Mesothelial cell of epicardium (in vitro differentiated cells): ENCODE data around the gene HHAT. TPM values are rescaled to one million over a fixed set of nuclear protein-coding genes. Genes with fewer than 3 reads are reported as not detected.

Experiments
- DNase-seq, 2 experiments: peaks; one replicate each; pipeline ENCODE4 v3.0.0; 2021; ENCODE audit warnings: low spot score in 2 of 2; ENCODE audit not compliant: unreplicated experiment in 2 of 2
- H3K27ac Mint-ChIP-seq: 2 replicates; pipeline ENCODE4 v1.8.0; 2021; ENCODE audit warnings: mixed read lengths
- H3K27me3 Mint-ChIP-seq: 2 replicates; pipeline ENCODE4 v1.8.0; 2021; ENCODE audit warnings: low read depth, mixed read lengths
- H3K36me3 Mint-ChIP-seq: 2 replicates; pipeline ENCODE4 v1.8.0; 2021; ENCODE audit warnings: mixed read lengths
- H3K4me1 Mint-ChIP-seq: 2 replicates; pipeline ENCODE4 v1.8.0; 2021; ENCODE audit warnings: mixed read lengths
- H3K4me3 Mint-ChIP-seq: 2 replicates; pipeline ENCODE4 v1.8.0; 2021; ENCODE audit warnings: mild to moderate bottlenecking, moderate library complexity, mixed read lengths
- H3K9me3 Mint-ChIP-seq: 2 replicates; pipeline ENCODE4 v1.8.0; 2021; ENCODE audit warnings: mixed read lengths
- total RNA-seq: library from RNA; stranded (reverse); gene quantifications from 3 replicates; pipeline ENCODE4 v1.2.1, GENCODE V29; 2021
- TF ChIP-seq, protein P1 (sequence below): fragments of 200-600 bp; sonication (generic); IDR thresholded peaks from one replicate; pipeline ENCODE4 v1.5.0; 2021; ENCODE audit warnings: antibody characterized with exemption; ENCODE audit not compliant: unreplicated experiment

Gene HHAT
- total RNA-seq, 1 donor from 2014 or later = 19.2 TPM

DNA sequence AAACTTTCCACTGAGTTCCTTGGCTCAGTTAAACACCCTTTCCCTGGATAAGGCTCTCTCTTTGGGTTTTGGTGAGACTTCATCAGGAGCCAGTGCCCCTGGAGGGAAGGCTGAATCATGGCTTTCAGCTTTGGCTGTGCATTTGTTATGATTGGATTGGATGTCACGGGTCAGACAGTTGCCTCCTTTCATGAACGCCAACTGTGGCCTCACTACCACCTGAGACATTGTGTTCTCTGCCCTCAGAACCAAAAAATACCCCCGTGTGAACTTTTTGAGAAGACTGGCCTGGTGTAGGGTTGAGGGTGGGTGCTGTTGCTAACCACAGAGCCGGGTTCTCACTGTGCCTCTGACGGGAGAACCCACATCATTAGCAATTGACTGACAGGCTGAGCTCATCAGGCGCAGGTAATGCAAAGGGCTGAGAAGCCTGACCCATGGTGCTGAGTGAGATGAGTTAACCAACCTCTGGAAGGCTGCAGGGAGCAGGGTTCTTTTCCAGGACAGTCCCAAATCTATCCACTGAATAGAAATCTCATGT is 65.6 kb downstream of the HHAT start:
- H3K27me3 Mint-ChIP-seq = no peaks in the 10 kb centered on the region
- peaks cover 11% of the 10 kb centered on the region for H3K9me3 Mint-ChIP-seq
- no peak for DNase-seq
- no peak overlapping the region for H3K27ac Mint-ChIP-seq
- H3K36me3 Mint-ChIP-seq = peaks cover 21% of the 10 kb centered on the region
- TF ChIP-seq, protein P1, sequence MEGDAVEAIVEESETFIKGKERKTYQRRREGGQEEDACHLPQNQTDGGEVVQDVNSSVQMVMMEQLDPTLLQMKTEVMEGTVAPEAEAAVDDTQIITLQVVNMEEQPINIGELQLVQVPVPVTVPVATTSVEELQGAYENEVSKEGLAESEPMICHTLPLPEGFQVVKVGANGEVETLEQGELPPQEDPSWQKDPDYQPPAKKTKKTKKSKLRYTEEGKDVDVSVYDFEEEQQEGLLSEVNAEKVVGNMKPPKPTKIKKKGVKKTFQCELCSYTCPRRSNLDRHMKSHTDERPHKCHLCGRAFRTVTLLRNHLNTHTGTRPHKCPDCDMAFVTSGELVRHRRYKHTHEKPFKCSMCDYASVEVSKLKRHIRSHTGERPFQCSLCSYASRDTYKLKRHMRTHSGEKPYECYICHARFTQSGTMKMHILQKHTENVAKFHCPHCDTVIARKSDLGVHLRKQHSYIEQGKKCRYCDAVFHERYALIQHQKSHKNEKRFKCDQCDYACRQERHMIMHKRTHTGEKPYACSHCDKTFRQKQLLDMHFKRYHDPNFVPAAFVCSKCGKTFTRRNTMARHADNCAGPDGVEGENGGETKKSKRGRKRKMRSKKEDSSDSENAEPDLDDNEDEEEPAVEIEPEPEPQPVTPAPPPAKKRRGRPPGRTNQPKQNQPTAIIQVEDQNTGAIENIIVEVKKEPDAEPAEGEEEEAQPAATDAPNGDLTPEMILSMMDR = no peak
- H3K4me1 Mint-ChIP-seq = peaks cover 10% of the 10 kb centered on the region
- H3K4me3 Mint-ChIP-seq = no peak overlapping the region

GRCh38 chr1:210396541-210396940 is 67.8 kb downstream of the HHAT start:
- Mint-ChIP-seq H3K4me1 (peaks cover 13% of the 10 kb centered on the region), H3K36me3 (peaks cover 11% of the 10 kb centered on the region), H3K4me3 (no peak overlapping the region), H3K27ac (no peak overlapping the region), H3K9me3 (peaks cover 4% of the 10 kb centered on the region), H3K27me3 (no peaks in the 10 kb centered on the region)
- DNase-seq = no peak
- TF ChIP-seq, protein P1 = no peak

DNA sequence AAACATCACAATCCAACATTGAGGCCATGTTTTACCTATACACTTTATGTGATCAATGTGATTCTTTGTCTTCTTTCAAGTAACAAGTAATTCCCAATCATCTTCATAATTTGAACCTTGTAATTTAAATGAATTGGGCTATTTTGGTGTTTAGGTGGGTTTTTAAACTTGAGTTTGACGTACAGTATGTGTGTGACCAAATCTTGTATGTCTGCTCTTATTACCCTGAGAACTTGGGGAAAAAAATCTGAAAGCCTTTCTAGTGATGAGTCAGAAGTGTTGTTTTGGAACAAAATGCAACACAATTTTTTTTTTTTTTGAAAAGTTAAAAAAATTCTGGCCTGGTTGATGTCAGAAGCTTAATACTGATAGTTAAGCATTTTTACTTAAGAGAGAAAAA is 68.5 kb downstream of the HHAT start:
- no peaks in the 10 kb centered on the region for H3K27me3 Mint-ChIP-seq
- peaks cover 4% of the 10 kb centered on the region for H3K9me3 Mint-ChIP-seq
- no peak overlapping the region for H3K27ac Mint-ChIP-seq

DNA sequence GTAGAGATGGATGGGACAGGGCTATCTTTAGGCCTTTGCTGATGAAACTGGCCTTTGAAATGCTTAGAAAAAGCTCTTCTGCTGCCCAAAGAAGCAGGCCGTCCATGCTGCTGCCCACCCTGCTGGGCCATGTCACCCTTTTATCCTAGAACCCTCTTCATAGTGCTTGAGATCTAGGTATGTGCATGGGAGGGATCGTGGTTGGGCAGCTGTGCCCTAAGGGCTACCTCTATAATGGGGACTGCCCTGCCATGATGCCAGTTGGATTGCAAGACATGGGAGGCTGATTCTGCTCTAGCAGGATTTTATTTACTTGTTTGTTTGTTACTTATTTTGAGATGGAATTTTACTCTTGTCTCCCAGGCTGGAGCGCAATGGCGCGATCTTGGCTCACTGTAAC is 69.0 kb downstream of the HHAT start:
- Mint-ChIP-seq H3K36me3 (peaks cover 11% of the 10 kb centered on the region), H3K4me1 (peaks cover 13% of the 10 kb centered on the region), H3K9me3 (peaks cover 4% of the 10 kb centered on the region), H3K27me3 (no peaks in the 10 kb centered on the region), H3K27ac (no peak overlapping the region), H3K4me3 (no peak overlapping the region)
- TF ChIP-seq, protein P1 = no peak
- DNase-seq = no peak

More for the DNA sequence above, 68.5 kb downstream of the HHAT start:
- Mint-ChIP-seq H3K4me3 (no peak overlapping the region), H3K36me3 (peaks cover 11% of the 10 kb centered on the region), H3K4me1 (peaks cover 13% of the 10 kb centered on the region)
- TF ChIP-seq, protein P1 = no peak
- no peak for DNase-seq

DNA sequence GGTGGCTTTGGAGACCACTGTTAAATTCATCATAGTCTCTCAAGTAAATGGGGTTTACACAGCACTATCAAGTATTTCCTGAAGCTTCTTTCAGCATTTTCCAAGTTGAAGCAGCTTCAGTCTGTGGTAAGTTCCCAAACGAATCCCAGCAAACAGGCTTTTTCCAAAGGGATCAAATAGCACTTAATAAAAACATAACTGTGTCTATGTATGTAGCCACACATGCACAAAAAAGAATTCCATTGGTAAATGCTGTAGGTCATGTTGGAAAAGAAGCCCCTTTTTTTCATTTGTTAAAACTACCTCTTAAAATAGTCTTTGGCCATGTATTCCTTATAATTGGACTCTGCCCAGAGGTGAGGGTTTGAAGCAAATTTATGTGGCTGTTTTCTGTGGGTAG is 69.8 kb downstream of the HHAT start:
- no peak overlapping the region for H3K27ac Mint-ChIP-seq
- H3K4me1 Mint-ChIP-seq = peaks cover 9% of the 10 kb centered on the region
- H3K36me3 Mint-ChIP-seq = peaks cover 11% of the 10 kb centered on the region
- TF ChIP-seq, protein P1 = no peak
- no peaks in the 10 kb centered on the region for H3K27me3 Mint-ChIP-seq
- H3K9me3 Mint-ChIP-seq = peaks cover 4% of the 10 kb centered on the region
- no peak for DNase-seq
- H3K4me3 Mint-ChIP-seq = no peak overlapping the region
